Right atrium auricular region (tissue), 2 donors: Measurements from ENCODE around the gene CCL21. TPM values are rescaled to one million over a fixed set of nuclear protein-coding genes. Genes with fewer than 3 reads are reported as not detected.

Experiments used
- DNase-seq: peaks from one replicate; pipeline ENCODE4 v3.0.0-alpha.2; 2019; ENCODE audit warnings: low spot score
- H3K27ac ChIP-seq, 2 donors: fragments of 200-600 bp; sonication (generic); 1 replicate in 1 of 2; 2 replicates in 1 of 2; pipeline ENCODE4 v1.5.1; 2016 to 2019
- H3K27me3 ChIP-seq, 2 donors: fragments of 200-600 bp; sonication (generic); one replicate each; pipeline versions ENCODE4 v1.5.1 to v1.6.0; 2017 to 2019
- H3K36me3 ChIP-seq: fragments of 200-600 bp; sonication (generic); one replicate; pipeline ENCODE4 v1.5.1; 2016
- H3K4me1 ChIP-seq, 2 donors: fragments of 200-600 bp; sonication (generic); one replicate each; pipeline versions ENCODE4 v1.5.1 to v1.6.0; 2017 to 2019
- H3K4me3 ChIP-seq, 2 donors: fragments of 200-600 bp; sonication (generic); 1 replicate in 1 of 2; 2 replicates in 1 of 2; pipeline ENCODE4 v1.5.1; 2017 to 2019; ENCODE audit warnings: mild to moderate bottlenecking in 1 of 2, moderate library complexity in 1 of 2
- H3K9me3 ChIP-seq, 2 donors: fragments of 200-600 bp; sonication (generic); one replicate each; pipeline ENCODE4 v1.5.1; 2019
- total RNA-seq, 2 donors: library from RNA; depleted of rRNA; stranded (reverse); fragments of >200 nt; gene quantifications; one replicate each; pipeline ENCODE4 v1.1.0, GENCODE V29; 2016
- TF ChIP-seq, protein P1 (sequence below), 2 donors: fragments of 200-600 bp; sonication (generic); IDR thresholded peaks; one replicate each; pipeline ENCODE4 v1.5.1; 2019; ENCODE audit warnings: antibody characterized with exemption in 2 of 2

Gene CCL21
- total RNA-seq, 2 donors from 2014 or later, result 2.9 to 26.5 TPM

DNA sequence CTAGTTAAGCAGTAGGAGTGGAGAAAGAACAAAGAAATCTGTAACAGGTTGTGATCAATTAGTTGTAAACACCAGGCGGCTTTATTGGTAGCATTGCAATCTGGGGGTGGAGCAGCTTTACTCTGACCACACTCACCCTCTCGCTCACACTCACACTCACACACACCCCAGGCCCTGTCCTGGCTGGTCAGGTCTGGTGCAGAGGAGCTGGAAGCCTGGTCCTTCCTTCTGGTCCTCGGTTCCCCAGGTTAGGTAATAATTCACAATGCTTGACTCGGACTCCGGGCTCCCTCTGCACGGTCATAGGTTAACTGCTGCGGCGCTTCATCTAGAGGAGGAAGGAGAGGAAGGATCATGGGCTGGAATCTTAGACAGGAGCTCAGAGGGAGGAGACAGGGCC, 20.4 kb downstream of the CCL21 start:
- no peak overlapping the region for H3K4me3 ChIP-seq
- no peak overlapping the region for H3K27ac ChIP-seq
- no peak for DNase-seq
- H3K4me1 ChIP-seq, result no peaks in the 10 kb centered on the region
- H3K27me3 ChIP-seq, result no peaks in the 10 kb centered on the region
- H3K36me3 ChIP-seq, result no peaks in the 10 kb centered on the region
- TF ChIP-seq, protein P1, sequence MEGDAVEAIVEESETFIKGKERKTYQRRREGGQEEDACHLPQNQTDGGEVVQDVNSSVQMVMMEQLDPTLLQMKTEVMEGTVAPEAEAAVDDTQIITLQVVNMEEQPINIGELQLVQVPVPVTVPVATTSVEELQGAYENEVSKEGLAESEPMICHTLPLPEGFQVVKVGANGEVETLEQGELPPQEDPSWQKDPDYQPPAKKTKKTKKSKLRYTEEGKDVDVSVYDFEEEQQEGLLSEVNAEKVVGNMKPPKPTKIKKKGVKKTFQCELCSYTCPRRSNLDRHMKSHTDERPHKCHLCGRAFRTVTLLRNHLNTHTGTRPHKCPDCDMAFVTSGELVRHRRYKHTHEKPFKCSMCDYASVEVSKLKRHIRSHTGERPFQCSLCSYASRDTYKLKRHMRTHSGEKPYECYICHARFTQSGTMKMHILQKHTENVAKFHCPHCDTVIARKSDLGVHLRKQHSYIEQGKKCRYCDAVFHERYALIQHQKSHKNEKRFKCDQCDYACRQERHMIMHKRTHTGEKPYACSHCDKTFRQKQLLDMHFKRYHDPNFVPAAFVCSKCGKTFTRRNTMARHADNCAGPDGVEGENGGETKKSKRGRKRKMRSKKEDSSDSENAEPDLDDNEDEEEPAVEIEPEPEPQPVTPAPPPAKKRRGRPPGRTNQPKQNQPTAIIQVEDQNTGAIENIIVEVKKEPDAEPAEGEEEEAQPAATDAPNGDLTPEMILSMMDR (IDR thresholded peaks at IDR 0.05), result no peak
- H3K9me3 ChIP-seq, result no peaks in the 10 kb centered on the region

DNA sequence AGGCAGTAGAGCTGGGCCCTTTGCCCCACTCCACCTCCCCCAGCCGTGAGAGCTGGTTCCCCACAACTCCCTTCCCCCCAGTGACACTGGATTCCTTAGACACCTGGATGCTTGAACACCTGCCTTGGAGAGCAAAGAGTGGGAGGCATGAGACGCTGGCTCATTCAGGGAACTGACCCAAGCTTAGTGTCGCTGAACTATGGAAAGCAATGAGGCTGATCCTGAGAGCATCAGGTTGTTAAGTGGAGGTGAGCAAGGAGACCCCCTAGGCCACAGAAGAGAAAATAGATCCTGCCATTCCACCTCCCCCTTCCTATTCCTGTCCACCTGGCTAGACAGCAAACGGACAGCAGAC, 20.8 kb downstream of the CCL21 start:
- Histone ChIP-seq H3K9me3 (no peaks in the 10 kb centered on the region), H3K36me3 (no peaks in the 10 kb centered on the region), H3K27me3 (no peaks in the 10 kb centered on the region), H3K4me1 (no peaks in the 10 kb centered on the region), H3K27ac (no peak overlapping the region), H3K4me3 (no peak overlapping the region)
- DNase-seq, result no peak
- TF ChIP-seq, protein P1 (IDR thresholded peaks at IDR 0.05), result no peak

DNA sequence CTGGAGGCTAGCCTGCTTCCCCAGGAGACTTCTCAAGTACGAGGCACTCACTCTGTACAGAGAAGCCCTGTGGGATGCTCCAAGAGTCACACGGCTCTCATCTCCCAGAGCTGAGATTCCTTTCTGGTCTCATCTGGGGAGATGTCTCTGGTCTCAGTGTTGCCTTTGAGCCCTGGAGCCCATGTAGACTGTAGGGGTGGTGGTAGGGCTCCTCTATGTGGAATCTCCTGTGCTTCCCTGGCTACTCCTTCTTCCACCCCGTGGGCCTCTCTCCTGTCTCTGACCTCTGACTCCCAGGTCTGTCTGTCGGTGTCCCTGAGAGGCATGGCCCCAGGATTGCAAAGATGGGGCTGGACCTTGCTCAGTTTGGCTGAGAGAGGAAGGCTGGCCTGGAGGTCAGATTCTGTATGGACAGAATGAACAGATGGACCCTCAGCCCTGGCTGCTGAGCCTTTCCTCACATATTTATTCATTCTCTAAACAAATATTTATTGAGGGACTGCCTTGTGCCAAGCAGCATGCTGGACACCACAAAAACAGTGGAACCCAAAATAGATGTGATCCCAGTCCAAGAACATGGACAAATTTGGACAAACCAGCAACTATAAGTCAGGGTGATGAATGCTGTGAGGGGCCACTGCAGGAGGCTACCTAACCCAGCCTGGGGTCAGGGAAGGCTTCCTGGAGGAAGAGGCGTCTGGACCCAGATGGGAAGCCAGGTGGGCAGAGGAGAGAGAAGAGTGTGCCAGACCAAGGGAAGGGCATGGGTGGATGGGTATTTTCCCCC, 21.4 kb downstream of the CCL21 start:
- no peaks in the 10 kb centered on the region for H3K36me3 ChIP-seq
- no peak overlapping the region for H3K27ac ChIP-seq
- no peaks in the 10 kb centered on the region for H3K27me3 ChIP-seq
- no peak for DNase-seq
- H3K4me3 ChIP-seq, result no peak overlapping the region
- TF ChIP-seq, protein P1 (IDR thresholded peaks at IDR 0.05), result no peak
- no peaks in the 10 kb centered on the region for H3K9me3 ChIP-seq
- no peaks in the 10 kb centered on the region for H3K4me1 ChIP-seq

DNA sequence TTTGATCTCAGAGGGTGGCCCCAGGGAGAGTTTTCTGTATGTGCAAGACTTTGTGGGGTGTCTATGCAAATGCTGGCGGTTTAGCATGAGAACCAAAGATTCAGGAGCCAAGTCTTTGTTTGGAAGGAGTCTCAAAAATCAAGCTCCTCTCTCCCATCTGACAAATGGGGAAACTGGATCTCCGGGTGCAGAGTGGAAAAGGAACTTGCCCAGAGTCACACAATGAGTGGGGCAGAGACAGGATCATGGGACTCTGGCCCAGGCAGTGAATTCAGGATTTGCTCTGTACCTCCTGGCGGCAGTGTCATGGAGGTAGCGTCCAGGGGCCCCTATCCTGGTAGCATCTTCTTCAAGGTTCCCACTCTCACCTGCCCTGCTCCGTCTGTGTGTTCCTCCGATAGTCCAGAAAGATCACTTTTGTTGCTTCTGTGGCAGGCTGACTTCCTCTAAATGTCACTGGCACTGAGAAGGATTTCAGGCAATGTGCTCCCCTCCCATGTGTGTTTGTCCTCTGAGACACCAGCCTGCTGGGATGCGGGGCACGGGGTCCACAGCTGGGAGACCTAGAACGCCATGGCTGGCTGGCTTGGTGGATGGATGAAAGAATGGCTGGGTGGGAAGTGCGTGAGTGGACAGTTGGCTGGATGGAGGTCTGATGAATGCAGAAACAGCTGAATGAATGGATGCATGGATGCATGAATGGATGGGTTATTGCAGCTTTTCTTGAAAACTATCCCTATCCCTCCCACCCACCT, 22.5 kb downstream of the CCL21 start:
- H3K27me3 ChIP-seq, result no peaks in the 10 kb centered on the region
- TF ChIP-seq, protein P1 (IDR thresholded peaks at IDR 0.05), result no peak
- H3K36me3 ChIP-seq, result no peaks in the 10 kb centered on the region
- H3K27ac ChIP-seq, result no peak overlapping the region
- H3K4me3 ChIP-seq, result no peak overlapping the region
- H3K4me1 ChIP-seq, result no peaks in the 10 kb centered on the region
- no peaks in the 10 kb centered on the region for H3K9me3 ChIP-seq
- DNase-seq, result no peak

DNA sequence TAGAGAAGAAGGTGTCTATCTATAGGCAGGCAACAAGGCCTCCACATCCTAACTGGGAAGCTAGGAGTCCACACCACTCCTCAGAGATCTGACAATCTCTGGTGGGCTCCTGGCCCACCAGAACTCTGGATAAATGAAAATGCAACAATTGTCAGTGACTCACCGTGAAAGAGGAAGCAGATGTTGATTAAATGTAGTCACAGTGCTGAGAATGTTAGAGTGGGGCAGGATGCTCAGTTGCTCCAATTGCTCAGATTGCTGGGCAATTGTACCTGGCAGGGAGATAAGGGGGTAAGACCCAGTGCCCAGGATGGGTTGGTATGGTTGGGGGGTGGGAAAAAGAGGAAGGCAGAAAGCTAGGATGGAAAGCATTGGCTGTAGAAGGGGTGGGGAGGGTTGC, 23.2 kb downstream of the CCL21 start:
- Histone ChIP-seq H3K4me1 (no peaks in the 10 kb centered on the region), H3K36me3 (no peaks in the 10 kb centered on the region), H3K27ac (no peak overlapping the region), H3K27me3 (no peaks in the 10 kb centered on the region), H3K4me3 (no peak overlapping the region), H3K9me3 (no peaks in the 10 kb centered on the region)
- TF ChIP-seq, protein P1 (IDR thresholded peaks at IDR 0.05), result no peak
- DNase-seq, result no peak
